A204.1 (cell line): ENCODE measurements around the gene PRKCZ.
"Not testable (repeated sequence)": the region's sequence is repeated elsewhere in the genome, so short reads cannot be mapped to it uniquely, and the experiment has no call there.

Experiments
- FAIRE-seq: peaks from 2 replicates; lab custom pipeline; 2012; peaks lifted over from hg19 to GRCh38; lab: Jason Lieb, UNC

The PRKCZ gene

GRCh38 chr1:2136386-2137235 is 86.4 kb downstream of the PRKCZ start:
- no peak for FAIRE-seq

DNA sequence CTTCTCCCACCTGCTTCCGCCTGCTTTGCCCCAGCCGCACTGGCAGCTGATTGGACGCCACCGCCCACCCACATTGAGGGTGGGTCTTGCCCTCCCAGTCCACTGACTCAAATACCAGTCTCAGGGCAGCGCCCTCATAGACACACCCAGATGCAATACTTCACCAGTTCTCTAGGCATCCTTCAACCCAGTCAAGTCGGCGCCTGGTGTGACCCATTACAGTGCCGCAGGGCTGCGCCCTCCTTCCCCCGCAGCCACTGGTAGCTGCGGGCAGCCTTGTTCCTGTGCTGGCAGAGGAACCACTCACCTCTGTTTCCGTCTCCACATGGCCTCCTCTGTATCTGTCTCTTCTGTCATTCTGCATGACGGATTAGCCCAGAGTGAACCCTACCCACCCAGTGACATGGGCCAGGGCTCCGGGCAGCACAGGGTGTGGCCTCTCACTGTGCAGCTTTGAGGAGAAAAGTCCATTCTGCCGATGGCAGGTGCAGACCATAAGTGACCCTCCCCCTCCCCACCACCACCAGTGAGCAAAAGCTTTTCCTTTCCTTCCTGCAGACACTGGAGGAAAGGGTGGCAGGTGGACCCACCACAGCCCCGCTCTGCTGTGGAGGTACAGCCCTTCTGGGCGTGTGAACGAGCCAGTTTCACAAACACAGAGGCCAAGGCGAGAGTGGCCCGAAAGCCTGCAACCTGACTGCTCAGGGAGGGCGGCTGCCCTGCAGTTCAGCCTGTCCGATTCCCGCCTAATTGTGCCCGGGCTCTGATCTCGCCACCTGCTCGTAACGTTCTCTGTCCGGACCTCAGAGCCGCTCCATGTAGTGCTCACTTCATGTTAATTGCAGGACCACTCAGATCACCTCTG is 87.3 kb downstream of the PRKCZ start:
- FAIRE-seq = no peak

DNA sequence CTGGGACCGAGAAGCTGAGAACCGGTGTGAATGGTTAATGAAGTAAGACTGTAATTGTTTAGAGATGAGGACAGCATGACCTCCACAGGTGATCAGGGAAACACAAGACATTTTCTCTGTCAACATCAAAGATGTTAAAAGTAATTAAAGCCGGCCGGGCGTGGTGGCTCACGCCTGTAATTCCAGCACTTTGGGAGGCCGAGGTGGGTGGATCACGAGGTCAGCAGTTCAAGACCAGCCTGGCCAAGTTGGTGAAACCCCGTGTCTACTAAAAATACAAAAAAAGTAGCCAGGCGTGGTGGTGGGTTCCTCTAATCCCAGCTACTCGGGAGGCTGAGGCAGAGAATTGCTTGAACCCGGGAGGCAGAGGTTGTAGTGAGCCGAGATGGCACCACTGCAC is 88.9 kb downstream of the PRKCZ start:
- FAIRE-seq = not testable (repeated sequence)

DNA sequence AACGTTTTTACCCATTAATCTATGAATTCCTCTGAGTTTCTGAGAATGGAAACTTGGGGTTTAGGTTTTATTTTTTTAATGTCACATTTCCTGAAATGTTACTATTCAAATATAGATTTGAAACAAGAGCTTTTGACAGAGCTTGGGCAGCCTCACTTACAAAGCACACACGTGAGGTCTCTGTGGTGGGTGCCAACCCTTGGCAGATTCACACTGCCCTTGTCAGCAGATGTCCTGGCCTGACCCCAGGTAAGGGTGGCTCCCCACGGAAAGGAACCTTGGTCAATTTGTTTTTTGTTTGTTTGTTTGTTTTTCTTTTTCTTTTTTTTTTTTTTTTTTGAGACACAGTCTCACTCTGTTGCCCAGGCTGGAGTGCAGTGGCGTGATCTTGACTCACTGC is 90.8 kb downstream of the PRKCZ start:
- no peak for FAIRE-seq

DNA sequence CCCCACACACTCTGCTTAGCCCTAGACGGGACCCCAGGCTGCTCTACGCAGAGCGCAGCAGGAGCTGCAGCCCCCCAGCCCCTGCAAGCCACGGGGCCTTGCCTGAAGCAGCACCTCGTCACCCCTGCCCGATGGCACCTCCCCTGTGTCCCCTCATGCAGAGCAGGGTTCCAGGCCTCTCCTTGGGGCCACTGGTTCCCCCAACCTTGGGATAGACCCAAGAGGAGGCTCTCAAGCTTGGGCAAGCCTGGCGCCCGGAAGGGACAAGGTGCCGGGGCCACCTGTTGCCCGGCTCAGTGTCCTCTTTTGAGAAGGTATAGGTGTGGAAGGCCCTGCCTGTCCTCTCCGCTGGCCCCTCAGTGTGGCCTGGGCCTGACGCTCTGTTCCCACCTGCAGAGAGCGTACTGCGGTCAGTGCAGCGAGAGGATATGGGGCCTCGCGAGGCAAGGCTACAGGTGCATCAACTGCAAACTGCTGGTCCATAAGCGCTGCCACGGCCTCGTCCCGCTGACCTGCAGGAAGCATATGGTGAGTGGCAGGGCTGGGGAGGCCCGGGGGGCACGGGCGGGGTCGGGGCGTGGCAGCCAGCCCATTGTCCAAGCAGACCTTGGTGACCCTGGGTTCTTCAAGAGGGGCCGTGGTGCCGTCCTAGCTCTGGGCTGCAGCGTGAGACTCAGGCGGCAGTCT is 93.7 kb downstream of the PRKCZ start:
- FAIRE-seq = no peak

DNA sequence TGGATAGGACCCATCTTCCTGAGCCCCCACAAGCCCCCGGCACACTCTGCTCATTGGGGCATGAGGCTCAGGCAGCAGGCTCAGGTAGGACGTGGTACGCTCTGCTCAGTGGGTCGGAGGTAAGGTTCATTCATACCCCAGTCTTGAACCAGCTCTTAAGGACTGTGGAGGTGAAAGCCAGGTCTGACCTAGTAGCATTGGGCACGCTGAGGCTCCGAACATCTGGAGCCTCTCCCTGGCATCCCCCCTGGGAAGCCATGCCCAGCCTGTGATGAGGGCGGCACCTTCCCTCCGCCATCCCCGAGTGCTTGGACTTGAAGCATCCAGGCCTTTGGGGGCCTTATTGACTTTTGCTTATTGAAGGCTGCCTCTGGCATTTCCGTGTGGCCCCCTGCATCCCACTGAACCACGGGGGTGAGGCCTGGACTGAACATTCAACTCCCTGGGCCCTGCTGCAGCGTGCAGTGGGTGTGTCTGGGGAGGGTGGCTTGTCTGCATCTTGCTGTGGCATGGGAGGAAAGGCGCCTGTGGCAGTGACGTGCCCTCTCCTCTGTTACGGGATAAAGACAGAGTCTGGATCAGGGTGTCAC is 94.4 kb downstream of the PRKCZ start:
- no peak for FAIRE-seq

- no peak for FAIRE-seq
Observed at GRCh38 chr1:2145946-2146835, 96.0 kb downstream of the PRKCZ start.

DNA sequence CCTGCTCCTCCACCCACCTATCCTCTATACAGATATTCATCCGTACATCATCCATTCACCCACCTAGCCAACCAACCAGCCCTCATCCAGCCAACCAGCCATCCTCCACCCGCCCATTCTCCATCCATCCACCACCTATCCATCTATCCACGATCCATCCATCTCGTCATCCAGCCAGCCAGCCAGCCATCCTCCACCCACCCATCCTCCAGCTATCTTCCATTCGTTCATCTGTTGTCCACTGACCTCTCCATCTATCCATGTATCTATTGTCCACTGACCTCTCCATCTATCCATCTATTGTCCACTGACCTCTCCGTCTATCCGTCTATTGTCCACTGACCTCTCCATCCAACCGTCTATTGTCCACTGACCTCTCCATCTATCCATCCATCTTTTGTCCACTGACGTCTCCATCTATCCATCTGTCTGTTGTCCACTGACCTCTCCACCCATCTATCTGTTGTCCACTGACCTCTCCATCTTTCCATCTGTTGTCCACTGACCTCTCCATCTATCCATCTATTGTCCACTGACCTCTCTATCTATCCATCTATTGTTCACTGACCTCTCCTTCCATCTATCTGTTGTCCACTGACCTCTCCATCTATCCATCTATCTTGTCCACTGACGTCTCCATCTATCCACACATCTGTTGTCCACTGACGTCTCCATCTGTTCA is 96.8 kb downstream of the PRKCZ start:
- no peak for FAIRE-seq

- not testable (repeated sequence) for FAIRE-seq
Observed at GRCh38 chr1:2147869-2148268, 97.7 kb downstream of the PRKCZ start.

DNA sequence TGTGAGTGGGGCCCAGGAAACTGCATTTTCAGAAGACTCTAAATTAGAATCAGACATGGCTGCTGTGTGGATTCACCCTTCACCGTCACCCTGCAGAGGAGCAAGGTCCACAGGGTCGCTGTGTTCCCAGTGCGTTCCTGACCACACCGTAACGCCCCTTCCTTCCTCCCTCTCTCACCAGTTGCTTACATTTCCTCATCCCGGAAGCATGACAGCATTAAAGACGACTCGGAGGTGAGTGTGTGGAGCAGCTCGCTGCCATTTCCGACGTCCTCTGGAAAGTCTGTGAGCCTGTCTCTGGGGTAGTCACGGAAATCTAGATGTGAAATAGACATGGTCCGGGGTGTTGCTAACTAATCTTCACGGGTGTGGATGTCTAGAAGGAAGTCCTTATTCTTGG is 98.5 kb downstream of the PRKCZ start:
- FAIRE-seq = no peak

- FAIRE-seq = no peak
Observed at GRCh38 chr1:2150801-2151200, 100.6 kb downstream of the PRKCZ start.

- no peak for FAIRE-seq
Observed at GRCh38 chr1:2151252-2151651, 101.0 kb downstream of the PRKCZ start.

- FAIRE-seq = no peak
Observed at GRCh38 chr1:2151911-2152310, 101.7 kb downstream of the PRKCZ start.

GRCh38 chr1:2152954-2153353 is 102.7 kb downstream of the PRKCZ start:
- FAIRE-seq = no peak

- FAIRE-seq = no peak
Observed at GRCh38 chr1:2154022-2154421, 103.8 kb downstream of the PRKCZ start.

- FAIRE-seq = no peak
Observed at GRCh38 chr1:2155147-2155598, 105.0 kb downstream of the PRKCZ start.

- no peak for FAIRE-seq
Observed at GRCh38 chr1:2155788-2156187, 105.6 kb downstream of the PRKCZ start.

- FAIRE-seq = no peak
Observed at GRCh38 chr1:2156866-2157265, 106.7 kb downstream of the PRKCZ start.

GRCh38 chr1:2157856-2158255 is 107.6 kb downstream of the PRKCZ start:
- no peak for FAIRE-seq

DNA sequence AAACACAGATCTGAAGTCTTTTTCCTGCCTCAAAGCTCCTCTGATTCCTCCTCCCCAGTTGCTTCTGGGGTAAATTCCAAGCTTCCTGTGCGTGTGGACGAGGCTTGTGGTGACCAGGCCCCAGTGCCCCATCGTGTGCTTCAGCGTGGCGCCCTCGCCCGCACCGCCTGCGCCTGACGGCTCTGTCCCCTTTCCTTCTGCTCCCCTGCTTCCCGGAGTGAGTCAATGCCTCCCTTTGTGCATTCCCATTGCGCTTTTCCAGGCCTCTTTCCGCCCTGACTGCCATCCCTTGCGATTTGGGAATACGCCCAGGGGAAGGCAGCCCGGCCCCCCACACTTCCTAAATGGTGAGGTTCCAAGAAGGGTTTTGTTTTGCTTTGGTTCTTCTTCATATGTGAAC is 108.1 kb downstream of the PRKCZ start:
- FAIRE-seq = no peak

- FAIRE-seq = no peak
Observed at GRCh38 chr1:2159124-2159523, 108.9 kb downstream of the PRKCZ start.
